PC-9 (cell line): ENCODE results near the gene RETN. TPM values are rescaled to one million over a fixed set of nuclear protein-coding genes. Genes with fewer than 3 reads are reported as not detected.
A peak's percentile ranks its signal among the peaks of the same experiment; 100 is the strongest.

Experiments
- BruUV-seq: library from RNA; stranded (reverse); fragments of 400-500 nt; replicated peaks from 2 replicates; lab custom pipeline; 2021; lab: Mats Ljungman, UMichigan
- CTCF ChIA-PET: fragments of 300-600 bp; sonication (Branson Sonifier 250); formaldehyde crosslinking; loops from one replicate; lab custom pipeline; 2022; ENCODE audit warnings: antibody characterized with exemption; lab: Charles Lee
- POLR2A ChIA-PET: fragments of 300-600 bp; sonication (Branson Sonifier 250); formaldehyde crosslinking; loops from one replicate; lab custom pipeline; 2022; ENCODE audit warnings: antibody characterized with exemption; ENCODE audit not compliant: unreplicated experiment; lab: Charles Lee
- DNase-seq, 2 experiments: peaks; one replicate each; pipeline versions ENCODE4 v3.0.0 to v3.0.0-alpha.2; 2015 to 2022; ENCODE audit warnings: mixed read lengths in 1 of 2
- H2AFZ ChIP-seq: fragments of 200-600 bp; sonication (generic); 2 replicates; pipeline ENCODE4 v1.8.1; 2017; ENCODE audit warnings: antibody characterized with exemption
- H3F3A ChIP-seq: fragments of 200-600 bp; sonication (generic); 2 replicates; pipeline ENCODE4 v1.8.1; 2017; ENCODE audit warnings: antibody characterized with exemption, mild to moderate bottlenecking, low read depth; ENCODE audit not compliant: insufficient read depth
- H3K27ac ChIP-seq: fragments of 200-600 bp; sonication (generic); 2 replicates; pipeline ENCODE4 v1.6.1; 2016; ENCODE audit warnings: mixed run types
- H3K27me3 ChIP-seq: fragments of 200-600 bp; sonication (generic); 2 replicates; pipeline ENCODE4 v1.6.1; 2016; ENCODE audit warnings: low read depth, mixed run types; ENCODE audit not compliant: insufficient read depth
- H3K36me3 ChIP-seq: fragments of 200-600 bp; sonication (generic); 2 replicates; pipeline ENCODE4 v1.6.1; 2016; ENCODE audit warnings: low read depth, mixed run types
- H3K4me1 ChIP-seq: fragments of 200-600 bp; sonication (generic); replicated peaks from 2 replicates; pipeline ENCODE4 v1.6.1; 2016; ENCODE audit warnings: mixed run types; ENCODE audit not compliant: insufficient read depth
- H3K4me2 ChIP-seq: fragments of 200-600 bp; sonication (generic); 2 replicates; pipeline ENCODE4 v1.6.1; 2017; ENCODE audit warnings: mixed run types
- H3K4me3 ChIP-seq: fragments of 200-600 bp; sonication (generic); 2 replicates; pipeline ENCODE4 v1.6.1; 2016; ENCODE audit warnings: mixed run types
- H3K79me2 ChIP-seq: fragments of 200-600 bp; sonication (generic); 2 replicates; pipeline ENCODE4 v1.6.1; 2017; ENCODE audit warnings: low read depth, mixed run types
- H3K9me2 ChIP-seq: fragments of 200-600 bp; sonication (generic); 2 replicates; pipeline ENCODE4 v1.8.1; 2017; ENCODE audit warnings: mild to moderate bottlenecking; ENCODE audit not compliant: insufficient read depth
- H3K9me3 ChIP-seq: fragments of 200-600 bp; sonication (generic); 2 replicates; pipeline ENCODE4 v1.8.1; 2016; ENCODE audit warnings: low read depth; ENCODE audit not compliant: insufficient read depth
- H4K20me1 ChIP-seq: fragments of 200-600 bp; sonication (generic); 2 replicates; pipeline ENCODE4 v1.8.1; 2017; ENCODE audit not compliant: insufficient read depth
- EZH2 ChIP-seq: fragments of 200-600 bp; sonication (generic); IDR thresholded peaks from 2 replicates; pipeline ENCODE4 v1.8.0; 2017; ENCODE audit warnings: antibody characterized with exemption, low read depth
- intact Hi-C: fragments of 100-400 bp; cut with micrococcal nuclease; formaldehyde crosslinking; loops from one replicate; pipeline ENCODE4 v1.10.0; 2022; ENCODE audit not compliant: unreplicated experiment
- total RNA-seq: library from RNA; stranded (reverse); gene quantifications from 2 replicates; pipeline ENCODE4 v1.2.3, GENCODE V29; 2021
- TF ChIP-seq, protein P1 (sequence below): fragments of 200-600 bp; sonication (generic); conservative IDR thresholded peaks from 2 replicates; pipeline ENCODE4 v1.6.1; 2017; ENCODE audit warnings: mixed run types, antibody characterized with exemption, mild to moderate bottlenecking, moderate library complexity

RETN gene
- total RNA-seq, 1 experiment from 2014 or later: not detected

- CTCF ChIA-PET: interaction anchor here (0.6 kb wide), 1 partner anchor 188 kb away, joined by 3 read pairs; no protein-coding TSS in a partner anchor
- no TSS peak for BruUV-seq
- Histone ChIP-seq H3K36me3 (no peaks in the 10 kb centered on the region), H3K27ac (no peak overlapping the region), H3K79me2 (no peaks in the 10 kb centered on the region), H3K4me1 (peaks cover 11% of the 10 kb centered on the region; the same call in 1 of the 2 replicates), H3K27me3 (peaks cover 73% of the 10 kb centered on the region), H3F3A (peaks cover 7% of the 10 kb centered on the region; the same call in 1 of the 2 replicates), H3K9me3 (0 out of 2 replicates have a peak, but pooled peaks cover 3% of the 10 kb centered on the region), H4K20me1 (no peaks in the 10 kb centered on the region), H3K4me2 (peak overlapping the region; percentile 53), H3K4me3 (no peak overlapping the region; the same call in 1 of the 2 replicates), H3K9me2 (no peaks in the 10 kb centered on the region), H2AFZ (0 out of 2 replicates have a peak overlapping the region, but pooled peaks have one; percentile 18)
- TF ChIP-seq EZH2: no peak
- TF ChIP-seq, protein P1, sequence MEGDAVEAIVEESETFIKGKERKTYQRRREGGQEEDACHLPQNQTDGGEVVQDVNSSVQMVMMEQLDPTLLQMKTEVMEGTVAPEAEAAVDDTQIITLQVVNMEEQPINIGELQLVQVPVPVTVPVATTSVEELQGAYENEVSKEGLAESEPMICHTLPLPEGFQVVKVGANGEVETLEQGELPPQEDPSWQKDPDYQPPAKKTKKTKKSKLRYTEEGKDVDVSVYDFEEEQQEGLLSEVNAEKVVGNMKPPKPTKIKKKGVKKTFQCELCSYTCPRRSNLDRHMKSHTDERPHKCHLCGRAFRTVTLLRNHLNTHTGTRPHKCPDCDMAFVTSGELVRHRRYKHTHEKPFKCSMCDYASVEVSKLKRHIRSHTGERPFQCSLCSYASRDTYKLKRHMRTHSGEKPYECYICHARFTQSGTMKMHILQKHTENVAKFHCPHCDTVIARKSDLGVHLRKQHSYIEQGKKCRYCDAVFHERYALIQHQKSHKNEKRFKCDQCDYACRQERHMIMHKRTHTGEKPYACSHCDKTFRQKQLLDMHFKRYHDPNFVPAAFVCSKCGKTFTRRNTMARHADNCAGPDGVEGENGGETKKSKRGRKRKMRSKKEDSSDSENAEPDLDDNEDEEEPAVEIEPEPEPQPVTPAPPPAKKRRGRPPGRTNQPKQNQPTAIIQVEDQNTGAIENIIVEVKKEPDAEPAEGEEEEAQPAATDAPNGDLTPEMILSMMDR: no peak
- POLR2A ChIA-PET: no interaction called here
- DNase-seq: peak; percentile 33 to 66
- intact Hi-C loops: loop anchor here (10.0 kb wide), 2 partner anchors 250 to 320 kb away; partner anchors contain the start of genes CTXN1 and SNAPC2
These were observed 5.5 kb downstream of the RETN start for GRCh38 chr19:7674010-7675005.

- Histone ChIP-seq H4K20me1 (no peaks in the 10 kb centered on the region), H3K4me1 (peaks cover 16% of the 10 kb centered on the region; the same call in 1 of the 2 replicates), H3F3A (peaks cover 7% of the 10 kb centered on the region; the same call in 1 of the 2 replicates), H3K4me3 (no peak overlapping the region), H3K4me2 (peak overlapping the region; percentile 51), H3K9me3 (0 out of 2 replicates have a peak, but pooled peaks cover 3% of the 10 kb centered on the region), H2AFZ (no peak overlapping the region), H3K36me3 (no peaks in the 10 kb centered on the region), H3K27me3 (peaks cover 56% of the 10 kb centered on the region), H3K9me2 (no peaks in the 10 kb centered on the region), H3K27ac (no peak overlapping the region), H3K79me2 (peaks cover 7% of the 10 kb centered on the region)
- ChIA-PET CTCF (no interaction called here), POLR2A (no interaction called here)
- no peak for TF ChIP-seq EZH2
- TF ChIP-seq, protein P1: no peak
- no TSS peak for BruUV-seq
- intact Hi-C loops: loop anchor here (10.0 kb wide), 2 partner anchors 248 to 322 kb away; partner anchors contain the start of genes CTXN1 and SNAPC2
- DNase-seq: no peak
These were observed 7.5 kb downstream of the RETN start for GRCh38 chr19:7676376-7676775.

DNA sequence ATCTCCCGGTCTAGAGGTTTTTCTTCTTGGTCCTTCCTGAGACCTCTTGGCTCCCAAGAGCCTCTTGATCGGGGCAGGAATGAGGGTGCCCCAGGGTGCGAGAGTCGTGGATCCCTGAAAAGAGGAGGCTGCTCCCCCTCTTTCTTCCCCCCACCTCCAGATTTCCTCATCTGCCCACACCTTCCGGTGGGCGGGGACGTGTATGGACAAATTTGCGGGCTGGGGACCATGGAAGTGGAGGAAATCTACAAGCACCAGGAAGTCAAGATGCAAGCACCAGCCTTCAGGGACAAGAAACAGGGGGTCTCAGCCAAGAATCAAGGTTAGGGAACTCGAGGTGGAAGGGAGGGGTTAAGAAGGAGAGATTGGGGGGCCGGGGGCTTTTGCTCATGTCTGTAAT is 8.0 kb downstream of the RETN start, which contains the start of gene MCEMP1:
Gene MCEMP1, plus strand, starts transcription at position 237 of the 400 bp plus-strand sequence. Its CDS starts 31 bp downstream, at position 268.
- ChIA-PET CTCF (no interaction called here), POLR2A (no interaction called here)
- Histone ChIP-seq H3K36me3 (no peaks in the 10 kb centered on the region), H3K4me1 (peaks cover 16% of the 10 kb centered on the region; the same call in 1 of the 2 replicates), H3K4me3 (no peak within 1 kb of the TSS), H3F3A (peaks cover 7% of the 10 kb centered on the region; the same call in 1 of the 2 replicates), H3K4me2 (peak within 1 kb of the TSS; percentile 51), H3K27me3 (peaks cover 52% of the 10 kb centered on the region), H3K9me2 (no peaks in the 10 kb centered on the region), H3K9me3 (0 out of 2 replicates have a peak, but pooled peaks cover 3% of the 10 kb centered on the region), H3K79me2 (peaks cover 11% of the 10 kb centered on the region), H3K27ac (no peak within 1 kb of the TSS), H2AFZ (no peak within 1 kb of the TSS), H4K20me1 (no peaks in the 10 kb centered on the region)
- DNase-seq: no peak
- BruUV-seq: no TSS peak
- intact Hi-C loops: loop anchor here (10.0 kb wide), 2 partner anchors 248 to 322 kb away; partner anchors contain the start of genes CTXN1 and SNAPC2
- TF ChIP-seq, protein P1: no peak
- no peak for TF ChIP-seq EZH2
